GM19099 (cell line): ENCODE data around the gene SLIT3.

Experiments
- POLR2A ChIP-seq: IDR thresholded peaks from 3 replicates; pipeline ENCODE4 v1.6.1; 2011; ENCODE audit warnings: low read depth; ENCODE audit not compliant: insufficient read length; ENCODE audit errors: extremely low read depth

SLIT3 gene

GRCh38 chr5:168877132-168877892, 423.6 kb downstream of the SLIT3 start:
- TF ChIP-seq POLR2A: no peak

GRCh38 chr5:168876419-168876818, 424.5 kb downstream of the SLIT3 start:
- TF ChIP-seq POLR2A: no peak

- TF ChIP-seq POLR2A: no peak
Measured at GRCh38 chr5:168875832-168876231, 425.1 kb downstream of the SLIT3 start.

- no peak for TF ChIP-seq POLR2A
Measured at GRCh38 chr5:168874713-168875380, 426.1 kb downstream of the SLIT3 start.

- TF ChIP-seq POLR2A: no peak
Measured at GRCh38 chr5:168872246-168872645, 428.7 kb downstream of the SLIT3 start.

- no peak for TF ChIP-seq POLR2A
Measured at GRCh38 chr5:168870910-168871309, 430.0 kb downstream of the SLIT3 start.

- no peak for TF ChIP-seq POLR2A
Measured at GRCh38 chr5:168869615-168870227, 431.2 kb downstream of the SLIT3 start.

GRCh38 chr5:168867241-168867640, 433.7 kb downstream of the SLIT3 start:
- TF ChIP-seq POLR2A: no peak

- no peak for TF ChIP-seq POLR2A
Measured at GRCh38 chr5:168865968-168866367, 435.0 kb downstream of the SLIT3 start.

GRCh38 chr5:168863021-168863420, 437.9 kb downstream of the SLIT3 start:
- TF ChIP-seq POLR2A: no peak

GRCh38 chr5:168860503-168860902, 440.4 kb downstream of the SLIT3 start:
- no peak for TF ChIP-seq POLR2A

- TF ChIP-seq POLR2A: no peak
Measured at GRCh38 chr5:168860081-168860480, 440.9 kb downstream of the SLIT3 start.

- TF ChIP-seq POLR2A: no peak
Measured at GRCh38 chr5:168859471-168859870, 441.5 kb downstream of the SLIT3 start.

- no peak for TF ChIP-seq POLR2A
Measured at GRCh38 chr5:168858994-168859393, 441.9 kb downstream of the SLIT3 start.

- no peak for TF ChIP-seq POLR2A
Measured at GRCh38 chr5:168858371-168858770, 442.6 kb downstream of the SLIT3 start.

GRCh38 chr5:168853972-168854371, 447.0 kb downstream of the SLIT3 start:
- TF ChIP-seq POLR2A: no peak
